ENCODE data around the gene P3H2.

- TF ChIP-seq CTCF (IDR thresholded peaks at IDR 0.05) (no peak), POLR2A (IDR thresholded peaks at IDR 0.05) (no peak)
Measured at GRCh38 chr3:189983612-189984011, 137.1 kb downstream of the P3H2 start.
